AG04450 (cell line): ENCODE data around the gene CST6. TPM values are rescaled to one million over a fixed set of nuclear protein-coding genes. Genes with fewer than 3 reads are reported as not detected.
"Not testable (repeated sequence)": the region's sequence is repeated elsewhere in the genome, so short reads cannot be mapped to it uniquely, and the experiment has no call there.

Experiments
- CTCF ChIA-PET: fragments of 300-600, 350-600 bp; formaldehyde crosslinking; extraction: SDS; loops from one replicate; lab custom pipeline; 2022; ENCODE audit warnings: antibody characterized with exemption, inconsistent platforms; lab: Charles Lee
- POLR2A ChIA-PET: fragments of 350-600 bp; formaldehyde crosslinking; extraction: SDS; loops from one replicate; lab custom pipeline; 2021; ENCODE audit warnings: antibody characterized with exemption, inconsistent platforms; lab: Yijun Ruan, JAX
- DNase-seq: peaks from one replicate; pipeline ENCODE4 v3.0.0-alpha.2; 2011; ENCODE audit warnings: low read depth, low spot score
- H3K27ac ChIP-seq: one replicate; pipeline ENCODE4 v1.5.1; 2012; ENCODE audit warnings: low read depth, low read length, control low read depth
- H3K27me3 ChIP-seq: one replicate; pipeline ENCODE4 v1.6.0; 2012; ENCODE audit warnings: low read length; ENCODE audit not compliant: control insufficient read depth, insufficient read depth
- H3K4me3 ChIP-seq: 2 replicates; pipeline ENCODE4 v1.5.1; 2011; ENCODE audit warnings: mild to moderate bottlenecking, low read depth, low read length, control low read depth
- H3K9me3 ChIP-seq: 2 replicates; pipeline ENCODE4 v1.5.1; 2012; ENCODE audit warnings: low read length; ENCODE audit not compliant: control insufficient read depth, insufficient read depth
- CTCF ChIP-seq: IDR thresholded peaks from 2 replicates; pipeline ENCODE4 v1.5.1; 2011; ENCODE audit warnings: low read depth, low read length, control low read depth, inconsistent platforms
- polyA plus RNA-seq: library from polyadenylated mRNA; depleted of rRNA; stranded (reverse); fragments of >200 nt; gene quantifications from 2 replicates; pipeline ENCODE4 v1.2.3, GENCODE V29; 2011

Gene CST6
- polyA plus RNA-seq, 1 experiment: 0.69 TPM

DNA sequence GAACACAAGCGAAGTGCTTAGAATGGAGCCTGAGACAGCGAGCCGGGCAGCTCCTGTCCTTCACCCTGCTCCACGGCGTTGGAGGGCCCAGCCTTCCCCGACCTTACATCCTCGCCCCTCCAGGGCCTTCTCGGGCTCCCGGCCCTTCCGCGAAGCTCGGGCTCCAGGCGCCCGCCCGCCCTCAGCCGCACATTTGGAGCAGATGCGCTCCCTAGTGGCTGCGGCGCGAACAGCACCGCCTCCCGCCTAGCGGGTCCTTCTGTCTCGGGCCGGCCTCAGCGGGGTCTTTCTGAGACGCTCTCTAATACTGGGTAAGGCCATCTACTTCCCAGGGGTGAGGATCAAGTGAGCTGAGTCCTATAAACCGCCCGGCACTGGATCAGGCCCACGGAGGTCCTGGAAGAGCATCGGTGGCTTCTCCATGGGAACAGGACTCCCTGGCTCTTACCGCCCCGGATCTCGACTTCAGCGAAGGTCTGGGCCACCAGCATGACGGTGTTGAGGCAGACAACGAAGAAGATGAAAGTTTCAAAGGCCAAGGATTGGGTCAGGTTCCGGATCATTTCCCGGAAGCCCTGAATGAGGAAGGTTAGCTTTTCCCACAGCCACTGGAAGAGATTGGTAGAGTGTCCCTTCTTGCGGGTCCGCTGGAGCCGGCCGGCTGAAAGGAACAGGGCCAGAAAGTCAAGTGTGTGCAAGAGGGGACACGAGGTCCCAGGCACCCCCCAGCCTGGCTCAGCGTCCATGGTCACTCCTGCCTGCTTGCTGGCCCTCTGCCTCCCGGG, 10.8 kb downstream of the CST6 start:
- H3K27ac ChIP-seq: no peak overlapping the region
- H3K9me3 ChIP-seq: no peaks in the 10 kb centered on the region
- TF ChIP-seq CTCF: peak; percentile 92
- H3K4me3 ChIP-seq: no peak overlapping the region
- no peaks in the 10 kb centered on the region for H3K27me3 ChIP-seq
- ChIA-PET CTCF (interaction anchor here (0.5 to 3.8 kb wide), 31 partner anchors 9 to 332 kb away, joined by 3 to 48 read pairs (median 5); partner anchors contain the start of genes BANF1, CST6, FIBP and GAL3ST3), POLR2A (interaction anchor here (0.6 to 1.0 kb wide), 3 partner anchors 20 to 313 kb away, joined by 3 to 5 read pairs (median 4); partner anchors contain the start of genes BANF1 and EIF1AD)
- DNase-seq: no peak

DNA sequence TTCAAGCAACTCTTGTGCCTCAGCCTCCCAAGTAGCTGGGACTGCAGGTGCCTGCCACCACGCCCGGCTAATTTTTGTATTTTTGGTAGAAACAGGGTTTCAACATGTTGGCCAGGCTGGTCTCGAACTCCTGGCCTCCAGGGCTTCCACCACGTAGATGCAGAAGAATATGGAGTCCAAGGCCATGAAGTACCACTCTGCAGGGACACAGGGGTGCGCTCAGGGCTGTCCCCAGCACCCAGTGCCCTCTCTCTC, 11.3 kb downstream of the CST6 start:
- CTCF ChIA-PET: interaction anchor here (0.6 to 3.8 kb wide), 26 partner anchors 8 to 318 kb away, joined by 3 to 48 read pairs (median 6); partner anchors contain the start of genes BANF1, CST6, FIBP and GAL3ST3
- H3K9me3 ChIP-seq, H3K4me3 ChIP-seq, H3K27ac ChIP-seq, DNase-seq, POLR2A ChIA-PET, H3K27me3 ChIP-seq: not testable (repeated sequence)

GRCh38 chr11:66026017-66026529, 14.3 kb downstream of the CST6 start, which contains the start of gene CATSPER1:
Gene CATSPER1 (minus strand): TSS chr11:66026479. CDS start chr11:66026379, 100 bp downstream.
- H3K27ac ChIP-seq: no peak within 1 kb of the TSS
- no peak for DNase-seq
- no peak within 1 kb of the TSS for H3K4me3 ChIP-seq
- H3K27me3 ChIP-seq: no peaks in the 10 kb centered on the region
- CTCF ChIA-PET: interaction anchor here (0.6 to 1.1 kb wide), 3 partner anchors 19 to 1037 kb away, joined by 3 to 4 read pairs (median 3); no protein-coding TSS in a partner anchor
- no peaks in the 10 kb centered on the region for H3K9me3 ChIP-seq
- POLR2A ChIA-PET: interaction anchor here (0.5 kb wide), 1 partner anchor 690 kb away, joined by 4 read pairs; no protein-coding TSS in a partner anchor
- no peak for TF ChIP-seq CTCF

- Histone ChIP-seq H3K9me3 (no peaks in the 10 kb centered on the region), H3K27ac (no peak overlapping the region), H3K4me3 (no peak overlapping the region), H3K27me3 (peaks cover 8% of the 10 kb centered on the region)
- POLR2A ChIA-PET: no interaction called here
- CTCF ChIA-PET: interaction anchor here (2.6 to 3.4 kb wide), 2 partner anchors 11 to 12 kb away, joined by 10 to 23 read pairs; no protein-coding TSS in a partner anchor
- no peak for DNase-seq
- TF ChIP-seq CTCF: no peak
Observed at GRCh38 chr11:66032957-66033735, 21.3 kb downstream of the CST6 start.

DNA sequence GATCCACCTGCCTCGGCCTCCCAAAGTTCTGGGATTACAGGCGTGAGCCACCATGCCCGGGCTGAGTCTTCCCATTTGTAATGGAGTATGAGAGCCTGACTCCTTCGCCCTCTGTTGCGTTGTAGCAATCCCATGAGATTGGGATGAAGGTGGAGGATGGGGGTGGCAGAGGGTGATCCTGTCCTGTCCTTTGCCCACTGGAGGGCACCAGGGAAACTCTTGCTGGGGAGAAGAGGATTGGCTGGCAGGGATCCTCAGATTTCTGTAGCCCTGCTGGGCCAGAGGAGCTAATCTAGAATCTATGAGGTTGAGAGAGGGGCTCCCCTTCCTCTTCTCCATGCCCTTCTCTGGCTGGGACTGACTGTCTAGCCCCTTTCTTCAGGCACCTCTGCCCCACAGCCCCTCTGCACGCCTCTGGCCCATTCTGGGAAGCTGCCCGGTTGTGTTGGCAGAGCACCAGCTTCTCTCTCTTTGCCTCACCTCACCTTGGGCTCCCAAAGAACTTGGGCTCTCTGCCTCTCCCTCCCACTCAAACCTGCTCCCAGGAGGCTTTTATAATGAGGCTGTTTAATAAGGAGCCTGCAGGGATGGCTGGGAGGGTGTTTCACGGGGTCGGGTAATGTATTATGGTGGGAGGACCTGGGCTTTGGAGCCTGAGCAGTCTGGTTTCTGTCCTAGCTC, 24.0 kb downstream of the CST6 start:
- CTCF ChIA-PET: interaction anchor here (2.5 to 3.6 kb wide), 2 partner anchors 9 to 13 kb away, joined by 15 to 20 read pairs; no protein-coding TSS in a partner anchor
- Histone ChIP-seq H3K4me3 (no peak overlapping the region), H3K27ac (no peak overlapping the region), H3K27me3 (peaks cover 14% of the 10 kb centered on the region), H3K9me3 (no peaks in the 10 kb centered on the region)
- TF ChIP-seq CTCF: no peak
- POLR2A ChIA-PET: no interaction called here
- DNase-seq: no peak
